Peyer's patch (tissue), 4 donors: ENCODE results near the gene SLC25A21. TPM values are rescaled to one million over a fixed set of nuclear protein-coding genes. Genes with fewer than 3 reads are reported as not detected.

Experiments
- DNase-seq, 3 donors: peaks; one replicate each; pipeline ENCODE4 v3.0.0-alpha.2; 2017 to 2019
- H3K27ac ChIP-seq, 4 donors: fragments of 200-600 bp; sonication (generic); one replicate each; pipeline ENCODE4 v1.5.1; 2016 to 2019
- H3K27me3 ChIP-seq, 2 donors: fragments of 200-600 bp; sonication (generic); one replicate each; pipeline ENCODE4 v1.5.1; 2019
- H3K36me3 ChIP-seq, 3 donors: fragments of 200-600 bp; sonication (generic); one replicate each; pipeline ENCODE4 v1.5.1; 2016 to 2019
- H3K4me1 ChIP-seq, 4 donors: fragments of 200-600 bp; sonication (generic); one replicate each; pipeline ENCODE4 v1.5.1; 2016 to 2019
- H3K4me3 ChIP-seq, 4 donors: fragments of 200-600 bp; sonication (generic); 1 replicate in 3 of 4; 2 replicates in 1 of 4; pipeline ENCODE4 v1.5.1; 2016 to 2019; ENCODE audit warnings: mild to moderate bottlenecking in 1 of 4
- H3K9me3 ChIP-seq, 4 donors: fragments of 200-600 bp; sonication (generic); one replicate each; pipeline ENCODE4 v1.5.1; 2016 to 2019; ENCODE audit warnings: mild to moderate bottlenecking in 1 of 4
- CTCF ChIP-seq, 6 experiments: fragments of 450-650 bp in 4 of 6; fragments of 200-600 bp in 2 of 6; sonication (generic) in 1 of 6; IDR thresholded peaks; one replicate each; pipeline ENCODE4 v1.5.1; 2017 to 2019; ENCODE audit warnings: antibody characterized with exemption in 6 of 6, mild to moderate bottlenecking in 3 of 6, moderate library complexity in 1 of 6
- POLR2A ChIP-seq, 2 donors: fragments of 450-650 bp; IDR thresholded peaks; one replicate each; pipeline ENCODE4 v1.5.1; 2017; ENCODE audit warnings: antibody characterized with exemption in 2 of 2, mild to moderate bottlenecking in 2 of 2, moderate library complexity in 2 of 2
- total RNA-seq, 4 donors: library from RNA; depleted of rRNA; stranded (reverse); fragments of >200 nt; gene quantifications; one replicate each; pipeline ENCODE4 v1.1.0, GENCODE V29; 2016

The SLC25A21 gene
- total RNA-seq, 4 donors from 2014 or later = 0.70 to 1.6 TPM; not detected in 2

DNA sequence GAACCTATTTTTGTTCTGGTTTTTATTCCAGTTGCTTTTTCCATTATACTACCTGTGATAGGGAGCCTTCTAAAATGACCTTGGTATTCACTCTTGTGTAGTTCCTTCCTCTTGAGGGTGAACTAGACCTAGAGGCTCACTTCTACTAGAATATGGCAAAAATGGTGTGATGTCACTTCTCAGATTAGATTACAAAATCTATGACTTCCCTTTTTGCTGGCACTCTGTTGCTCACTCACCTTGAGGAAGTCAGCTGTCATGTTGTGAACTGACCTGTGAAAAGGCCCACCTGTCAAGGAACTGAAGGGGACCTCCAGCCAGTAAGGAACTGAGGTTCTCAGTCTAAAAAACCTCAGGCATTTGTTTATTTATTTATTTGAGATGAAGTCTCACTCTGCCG, 31.0 kb upstream of the SLC25A21 start:
- H3K4me1 ChIP-seq = no peaks in the 10 kb centered on the region
- no peak for DNase-seq
- H3K27me3 ChIP-seq = no peaks in the 10 kb centered on the region
- peaks cover 0 to 13% (median 4%) of the 10 kb centered on the region in 4 donors for H3K9me3 ChIP-seq
- no peak for TF ChIP-seq CTCF (IDR thresholded peaks at IDR 0.05)
- TF ChIP-seq POLR2A (IDR thresholded peaks at IDR 0.05) = no peak
- no peak overlapping the region for H3K4me3 ChIP-seq
- no peaks in the 10 kb centered on the region for H3K36me3 ChIP-seq
- no peak overlapping the region for H3K27ac ChIP-seq

DNA sequence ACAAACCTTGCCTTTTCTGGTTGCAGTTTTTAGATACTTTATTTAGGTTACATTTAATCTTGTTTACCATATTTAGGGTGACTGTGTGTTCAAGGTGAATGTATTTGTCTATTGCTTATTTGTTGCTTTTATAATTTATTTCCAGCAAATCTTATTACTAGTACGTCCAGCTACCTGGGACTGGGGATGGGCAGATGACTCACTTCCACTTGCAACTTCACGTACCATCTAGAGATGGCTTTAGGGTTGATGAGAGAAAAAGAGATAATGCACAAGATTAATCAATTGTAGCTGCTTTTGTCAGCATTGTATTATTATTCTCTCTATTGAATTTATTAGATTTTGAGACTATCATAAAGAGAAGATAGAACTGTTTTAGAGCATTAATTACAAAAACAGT, 30.4 kb upstream of the SLC25A21 start:
- Histone ChIP-seq H3K4me1 (no peaks in the 10 kb centered on the region), H3K9me3 (peaks cover 0 to 13% (median 4%) of the 10 kb centered on the region in 4 donors), H3K36me3 (no peaks in the 10 kb centered on the region), H3K27ac (no peak overlapping the region), H3K27me3 (no peaks in the 10 kb centered on the region), H3K4me3 (no peak overlapping the region)
- DNase-seq = no peak
- TF ChIP-seq CTCF (IDR thresholded peaks at IDR 0.05) (no peak), POLR2A (IDR thresholded peaks at IDR 0.05) (no peak)

DNA sequence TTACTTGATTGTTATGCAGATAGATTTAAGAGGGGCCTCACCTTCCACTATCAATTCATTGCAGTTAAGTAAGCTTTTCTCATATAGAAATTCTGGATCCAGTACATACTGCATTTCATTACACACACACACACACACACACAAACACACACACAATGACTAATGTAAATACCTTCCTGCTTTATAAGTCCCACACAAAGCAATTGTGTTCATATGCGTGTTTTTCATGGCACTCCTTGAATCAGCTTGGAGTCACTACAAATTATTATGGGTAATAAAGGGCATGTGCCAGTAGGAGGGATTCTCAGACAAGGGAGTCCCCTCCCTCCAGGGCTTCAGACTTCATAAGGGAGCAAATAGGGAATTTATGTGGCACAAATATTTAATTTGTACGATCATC, 29.9 kb upstream of the SLC25A21 start:
- Histone ChIP-seq H3K4me3 (no peak overlapping the region), H3K9me3 (peaks cover 0 to 13% (median 4%) of the 10 kb centered on the region in 4 donors), H3K4me1 (no peaks in the 10 kb centered on the region), H3K27ac (no peak overlapping the region), H3K36me3 (no peaks in the 10 kb centered on the region), H3K27me3 (no peaks in the 10 kb centered on the region)
- no peak for DNase-seq
- no peak for TF ChIP-seq POLR2A (IDR thresholded peaks at IDR 0.05)
- TF ChIP-seq CTCF (IDR thresholded peaks at IDR 0.05) = no peak

DNA sequence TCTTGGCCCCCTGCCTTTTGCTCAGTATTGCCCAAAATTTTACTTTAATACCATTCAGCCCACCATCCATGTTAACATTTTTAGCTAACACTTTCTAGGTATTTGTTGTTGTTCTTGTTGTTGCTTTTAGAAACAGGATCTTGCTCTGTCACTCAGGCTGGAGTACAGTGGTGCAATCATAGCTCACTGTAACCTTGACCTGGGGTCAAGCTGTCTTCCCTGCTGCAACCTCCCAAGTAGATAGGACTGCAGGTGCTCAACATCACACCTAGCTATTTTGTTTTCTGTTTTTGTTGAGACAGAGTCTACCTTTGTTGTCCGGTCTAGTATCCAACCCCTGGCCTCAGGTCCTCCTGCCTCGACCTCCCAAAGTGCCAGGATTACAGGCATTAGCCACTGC, 29.3 kb upstream of the SLC25A21 start:
- Histone ChIP-seq H3K4me3 (no peak overlapping the region), H3K36me3 (no peaks in the 10 kb centered on the region), H3K27ac (no peak overlapping the region), H3K4me1 (no peaks in the 10 kb centered on the region), H3K27me3 (no peaks in the 10 kb centered on the region), H3K9me3 (peaks cover 0 to 13% (median 4%) of the 10 kb centered on the region in 4 donors)
- TF ChIP-seq CTCF (IDR thresholded peaks at IDR 0.05) (no peak), POLR2A (IDR thresholded peaks at IDR 0.05) (no peak)
- no peak for DNase-seq

DNA sequence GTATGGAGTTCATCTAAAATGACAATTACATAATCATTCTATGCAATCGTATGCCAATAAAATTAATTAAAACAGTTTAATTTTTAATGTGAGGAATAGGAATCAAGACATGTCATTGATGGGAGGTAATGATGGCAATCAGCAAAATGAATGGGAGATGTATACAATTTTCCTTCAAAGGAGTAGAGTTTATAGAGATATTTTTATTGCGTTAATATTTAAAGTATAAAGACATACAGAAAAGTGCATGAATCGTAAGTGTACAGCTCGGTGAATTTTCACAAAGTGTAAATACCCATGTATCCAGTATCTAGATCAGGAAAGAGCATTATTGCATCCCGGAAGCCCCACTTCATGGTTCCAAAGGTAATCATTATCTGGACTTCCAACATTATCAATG, 26.5 kb upstream of the SLC25A21 start:
- Histone ChIP-seq H3K27ac (no peak overlapping the region), H3K4me3 (peak overlapping the region in 1 of 4 donors; percentile 79), H3K36me3 (no peaks in the 10 kb centered on the region), H3K9me3 (no peaks in the 10 kb centered on the region), H3K4me1 (no peaks in the 10 kb centered on the region), H3K27me3 (no peaks in the 10 kb centered on the region)
- TF ChIP-seq POLR2A (IDR thresholded peaks at IDR 0.05) (no peak), CTCF (IDR thresholded peaks at IDR 0.05) (no peak)
- no peak for DNase-seq

- DNase-seq = no peak
- no peak for TF ChIP-seq POLR2A (IDR thresholded peaks at IDR 0.05)
- TF ChIP-seq CTCF (IDR thresholded peaks at IDR 0.05) = no peak
- Histone ChIP-seq H3K36me3 (no peaks in the 10 kb centered on the region), H3K4me3 (peak overlapping the region in 3 of 4 donors; percentile 19 to 79 (median 78)), H3K27ac (peak overlapping the region; percentile 6 to 88 (median 61)), H3K9me3 (no peaks in the 10 kb centered on the region), H3K27me3 (no peaks in the 10 kb centered on the region), H3K4me1 (no peaks in the 10 kb centered on the region)
These were observed 25.8 kb upstream of the SLC25A21 start for GRCh38 chr14:37198273-37198598.
